K562 (cell line): Measurements from ENCODE around the gene COPE. TPM values are rescaled to one million over a fixed set of nuclear protein-coding genes. Genes with fewer than 3 reads are reported as not detected.

Source experiments
- ATAC-seq: fragments of 200-7000 bp; cut with Tn5 transposase; 3 replicates; pipeline ENCODE4 v1.9.1; 2020; ENCODE audit warnings: moderate library complexity
- BruUV-seq: library from RNA; stranded (reverse); fragments of 400-500 nt; replicated peaks from 2 replicates; lab custom pipeline; 2021; lab: Mats Ljungman, UMichigan
- CTCF ChIA-PET: fragments of 300-600 bp; formaldehyde crosslinking; extraction: SDS; loops from one replicate; lab custom pipeline; 2021; ENCODE audit warnings: low intra/inter-chr PET ratio; lab: Yijun Ruan, JAX
- POLR2A ChIA-PET: fragments of 300-600, 350-650 bp; sonication (Branson Sonifier 250); formaldehyde crosslinking; extraction: SDS; loops from one replicate; lab custom pipeline; 2021; ENCODE audit warnings: antibody characterized with exemption, inconsistent platforms; lab: Yijun Ruan, JAX
- DNase-seq, 4 experiments: peaks; one replicate each; pipeline versions ENCODE4 v3.0.0 to v3.0.0-alpha.2; 2011 to 2018; ENCODE audit warnings: low spot score in 3 of 4, mixed read lengths in 3 of 4; ENCODE audit errors: extremely low read depth in 1 of 4
- FAIRE-seq: peaks from 2 replicates; lab custom pipeline; 2011; peaks lifted over from hg19 to GRCh38; lab: Jason Lieb, UNC
- H2AFZ ChIP-seq: 2 replicates; pipeline ENCODE4 v1.6.0; 2011; ENCODE audit warnings: low read depth, low read length, control low read depth, inconsistent platforms
- H3K27ac ChIP-seq: fragments of 200-600 bp; 3 replicates; pipeline ENCODE4 v1.8.0; 2011; ENCODE audit warnings: low read depth, mild to moderate bottlenecking, control low read depth, inconsistent platforms, low read length, moderate library complexity, mixed read lengths; ENCODE audit errors: extremely low read depth
- H3K27me3 ChIP-seq, 2 experiments: fragments of 300-600 bp in 1 of 2; 2 replicates in 1 of 2; 3 replicates in 1 of 2; pipeline versions ENCODE4 v1.6.0 to v1.8.0; 2011; ENCODE audit warnings: inconsistent platforms in 2 of 2, low read length in 2 of 2, mild to moderate bottlenecking in 1 of 2, mixed read lengths in 1 of 2, moderate library complexity in 1 of 2; ENCODE audit not compliant: control insufficient read depth in 2 of 2, insufficient read depth in 2 of 2
- H3K36me3 ChIP-seq: fragments of 300-600 bp; 3 replicates; pipeline ENCODE4 v1.8.0; 2011; ENCODE audit warnings: mild to moderate bottlenecking, low read length, inconsistent platforms; ENCODE audit not compliant: control insufficient read depth, insufficient read depth
- H3K4me1 ChIP-seq, 2 experiments: fragments of 200-600 bp in 1 of 2; replicated peaks in 1 of 2; 2 replicates in 1 of 2; 3 replicates in 1 of 2; pipeline versions ENCODE4 v1.5.1 to v1.8.0; 2011; ENCODE audit warnings: inconsistent platforms in 2 of 2, low read length in 2 of 2, mild to moderate bottlenecking in 1 of 2, mixed read lengths in 1 of 2, moderate library complexity in 1 of 2; ENCODE audit not compliant: control insufficient read depth in 2 of 2, insufficient read depth in 2 of 2
- H3K4me2 ChIP-seq: 2 replicates; pipeline ENCODE4 v1.6.1; 2011; ENCODE audit warnings: low read length, control low read depth, inconsistent platforms, mixed read lengths; ENCODE audit not compliant: insufficient read depth
- H3K4me3 ChIP-seq: fragments of 200-600 bp; sonication (generic), shearing (Covaris generic); 2 replicates; pipeline ENCODE4 v1.5.1; 2016; ENCODE audit warnings: control low read depth, inconsistent platforms
- H3K79me2 ChIP-seq: fragments of 200-600 bp; 3 replicates; pipeline ENCODE4 v1.8.0; 2011; ENCODE audit warnings: low read length, inconsistent platforms; ENCODE audit not compliant: control insufficient read depth, insufficient read depth
- H3K9ac ChIP-seq, 2 experiments: 2 replicates each; pipeline versions ENCODE4 v1.6.0 to v1.6.1; 2011; ENCODE audit warnings: low read depth in 2 of 2, low read length in 2 of 2, control low read depth in 1 of 2, inconsistent platforms in 1 of 2, mild to moderate bottlenecking in 1 of 2, mixed read lengths in 1 of 2; ENCODE audit not compliant: insufficient read depth in 1 of 2
- H3K9me1 ChIP-seq: one replicate; pipeline ENCODE4 v1.6.0; 2011; ENCODE audit warnings: inconsistent platforms, mild to moderate bottlenecking, low read length, moderate library complexity; ENCODE audit not compliant: control insufficient read depth, insufficient read depth
- H3K9me3 ChIP-seq: replicated peaks from 2 replicates; pipeline ENCODE4 v1.5.1; 2011; ENCODE audit warnings: low read depth, low read length, inconsistent platforms; ENCODE audit not compliant: control insufficient read depth, insufficient read depth
- H4K20me1 ChIP-seq: replicated peaks from 2 replicates; pipeline ENCODE4 v1.6.1; 2011; ENCODE audit warnings: low read length, inconsistent platforms, mixed read lengths; ENCODE audit not compliant: control insufficient read depth, insufficient read depth
- POLR2G ChIP-seq: fragments of 200-400 bp; formaldehyde crosslinking; IDR thresholded peaks from 2 replicates; pipeline ENCODE4 v1.6.1; 2017; ENCODE audit warnings: low read depth, mild to moderate bottlenecking, antibody characterized with exemption, low read length, moderate library complexity
- ZFP91 ChIP-seq: sonication (generic); formaldehyde crosslinking; IDR thresholded peaks from 2 replicates; pipeline ENCODE4 v1.8.0; 2022; ENCODE audit warnings: mild to moderate bottlenecking, missing genetic modification reagents
- WGBS: fragments of 100-300 bp; shearing (Covaris generic); methylation state at CpG from one replicate; pipeline ENCODE4 v1.1.6; 2016; ENCODE audit warnings: low coverage, mixed read lengths; ENCODE audit not compliant: insufficient coverage; ENCODE audit errors: missing lambda C conversion rate; 5-methylcytosine and 5-hydroxymethylcytosine counted together
- in situ Hi-C: fragments of 300-500 bp; cut with MboI; formaldehyde crosslinking; loops from 4 replicates; pipeline ENCODE4 v1.15.0; 2018; ENCODE audit warnings: inconsistent platforms, mixed read lengths
- intact Hi-C: fragments of 100-400 bp; cut with micrococcal nuclease; formaldehyde crosslinking; loops from 2 replicates; pipeline ENCODE4 v1.14.2; 2022
- polyA plus RNA-seq, 8 experiments: library from polyadenylated mRNA; depleted of rRNA in 4 of 8; stranded (reverse) in 5 of 8; unstranded in 3 of 8; fragments of >200 nt; fragmentation: Nextera tagmentation in 2 of 8; fragmentation: Illumina TruSeq in 1 of 8; extraction: Ambion mirVana in 2 of 8; extraction: Trizol in 1 of 8; gene quantifications; 2 replicates each; pipeline versions ENCODE4 v1.2.1 to v1.2.3, GENCODE V29; 2011 to 2014; ENCODE audit warnings: inconsistent platforms in 1 of 8, missing spikeins in 1 of 8
- total RNA-seq, 7 experiments: library from RNA; depleted of rRNA in 6 of 7; stranded (reverse); fragments of >200 nt in 6 of 7; fragmentation: Illumina TruSeq in 2 of 7; extraction: Trizol in 2 of 7; gene quantifications; 2 replicates each; pipeline versions ENCODE4 v1.2.1 to v1.2.3, GENCODE V29; 2011 to 2021; ENCODE audit warnings: low replicate concordance in 1 of 7

COPE gene
- total and polyA plus RNA-seq, 9 of the 15 experiments (the other 6 are each of a cell fraction or from before 2014, with no cell fraction given): 5.8 to 273 (median 147) TPM

- H3K36me3 ChIP-seq: no peaks in the 10 kb centered on the region
- H4K20me1 ChIP-seq: no peaks in the 10 kb centered on the region
- H3K9ac ChIP-seq: 0 out of 4 replicates have a peak overlapping the region, but pooled peaks of 1 of the 2 experiments have one; percentile 9
- CTCF ChIA-PET: no interaction called here
- no peaks in the 10 kb centered on the region for H3K9me1 ChIP-seq
- 80% methylated on average over 23 of the region's 25 CpGs for WGBS
- H2AFZ ChIP-seq: no peak overlapping the region
- no peaks in the 10 kb centered on the region for H3K79me2 ChIP-seq
- no peak overlapping the region for H3K27ac ChIP-seq
- peaks cover 8% of the 10 kb centered on the region for H3K9me3 ChIP-seq
- POLR2A ChIA-PET: interaction anchor here (0.6 to 1.7 kb wide), 2 partner anchors 15 to 33 kb away, joined by 3 to 7 read pairs; no protein-coding TSS in a partner anchor
- H3K4me2 ChIP-seq: no peak overlapping the region
- intact Hi-C loops (no loop called here), in situ Hi-C loops (no loop called here)
- FAIRE-seq (no peak), ATAC-seq (no peak), DNase-seq (no peak)
- H3K4me3 ChIP-seq: no peak overlapping the region
- no peaks in the 10 kb centered on the region for H3K27me3 ChIP-seq
- TF ChIP-seq ZFP91 (no peak), POLR2G (peak; percentile 32; the same call in 1 of the 2 replicates)
- BruUV-seq: no TSS peak
- peaks cover 5 to 30% of the 10 kb centered on the region in 2 experiments; a peak in 4 of 5 replicates for H3K4me1 ChIP-seq
Observed at GRCh38 chr19:18878058-18878797, 41.0 kb downstream of the COPE start.
